ENCODE data around the gene ARFGEF2. TPM values are rescaled to one million over a fixed set of nuclear protein-coding genes. Genes with fewer than 3 reads are reported as not detected.
"Not testable (repeated sequence)": the region's sequence is repeated elsewhere in the genome, so short reads cannot be mapped to it uniquely, and the experiment has no call there.

Gene ARFGEF2
- total and polyA plus RNA-seq, 7 donors: 11.4 to 28.2 (median 23.8) TPM

GRCh38 chr20:49054056-49054643 lies 132.6 kb downstream of the ARFGEF2 start:
- H3K9me3 ChIP-seq: no peaks in the 10 kb centered on the region
- no peak for TF ChIP-seq POLR2AphosphoS5 (IDR thresholded peaks at IDR 0.05)
- no peak for TF ChIP-seq POLR2A (IDR thresholded peaks at IDR 0.05)
- no peak for TF ChIP-seq EP300 (IDR thresholded peaks at IDR 0.05)
- TF ChIP-seq CTCF (IDR thresholded peaks at IDR 0.05): no peak
- intact Hi-C loops (cut with DNase I): no loop called here
- no peak for DNase-seq
- WGBS, 2 donors: 85 to 86% methylated on average over 4 of the region's 4 CpGs
- H3K27ac ChIP-seq: no peak overlapping the region
- H3K4me3 ChIP-seq: no peak overlapping the region
- H3K27me3 ChIP-seq: no peaks in the 10 kb centered on the region
- H3K36me3 ChIP-seq: peaks cover 0 to 15% (median 0%) of the 10 kb centered on the region in 4 donors
- H3K4me1 ChIP-seq: peaks cover 0 to 5% (median 0%) of the 10 kb centered on the region in 4 donors

- Histone ChIP-seq H3K4me1 (no peaks in the 10 kb centered on the region), H3K27ac (no peak overlapping the region), H3K27me3 (no peaks in the 10 kb centered on the region), H3K4me3 (no peak overlapping the region), H3K36me3 (peaks cover 9 to 85% (median 27%) of the 10 kb centered on the region in 4 donors), H3K9me3 (no peaks in the 10 kb centered on the region)
- DNase-seq: no peak
- TF ChIP-seq POLR2AphosphoS5 (IDR thresholded peaks at IDR 0.05) (no peak), EP300 (IDR thresholded peaks at IDR 0.05) (no peak), POLR2A (IDR thresholded peaks at IDR 0.05) (no peak), CTCF (IDR thresholded peaks at IDR 0.05) (no peak)
- intact Hi-C loops (cut with DNase I): no loop called here
- 78 to 81% methylated on average over 3 of the region's 3 CpGs for WGBS, 2 donors
Measured at GRCh38 chr20:49063279-49063678, 141.8 kb downstream of the ARFGEF2 start.

- no peaks in the 10 kb centered on the region for H3K9me3 ChIP-seq
- intact Hi-C loops (cut with DNase I): no loop called here
- H3K27me3 ChIP-seq: no peaks in the 10 kb centered on the region
- no peak overlapping the region for H3K27ac ChIP-seq
- H3K4me1 ChIP-seq: no peaks in the 10 kb centered on the region
- TF ChIP-seq POLR2A (IDR thresholded peaks at IDR 0.05) (no peak), EP300 (IDR thresholded peaks at IDR 0.05) (no peak), POLR2AphosphoS5 (IDR thresholded peaks at IDR 0.05) (no peak), CTCF (IDR thresholded peaks at IDR 0.05) (no peak)
- 84 to 86% methylated on average over 2 of the region's 2 CpGs for WGBS, 2 donors
- H3K36me3 ChIP-seq: peaks cover 15 to 99% (median 54%) of the 10 kb centered on the region in 4 donors
- DNase-seq: no peak
- no peak overlapping the region for H3K4me3 ChIP-seq
Measured at GRCh38 chr20:49074521-49074920, 153.0 kb downstream of the ARFGEF2 start.

DNA sequence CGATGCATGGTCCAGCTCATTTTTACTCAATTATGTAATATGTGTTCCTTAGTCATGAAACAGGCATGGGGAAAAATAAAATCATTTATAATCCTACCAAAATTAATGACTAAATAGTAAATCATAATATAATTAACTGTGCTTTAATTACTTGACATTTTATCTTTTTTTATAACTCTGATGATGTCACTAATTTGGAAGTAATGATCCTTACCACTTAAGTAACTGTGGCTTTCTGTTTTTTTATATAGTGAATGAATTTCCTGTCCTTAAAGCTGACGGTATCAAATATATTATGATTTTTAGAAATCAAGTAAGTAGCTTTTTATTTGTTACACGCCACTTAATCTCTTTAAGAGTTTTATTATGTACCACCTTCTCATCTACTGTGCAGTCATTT lies 156.8 kb downstream of the ARFGEF2 start:
- intact Hi-C loops (cut with DNase I): no loop called here
- TF ChIP-seq POLR2A (IDR thresholded peaks at IDR 0.05) (no peak), CTCF (IDR thresholded peaks at IDR 0.05) (no peak), EP300 (IDR thresholded peaks at IDR 0.05) (no peak), POLR2AphosphoS5 (IDR thresholded peaks at IDR 0.05) (no peak)
- peaks cover 17 to 98% (median 55%) of the 10 kb centered on the region in 4 donors for H3K36me3 ChIP-seq

GRCh38 chr20:49082295-49082694 lies 160.8 kb downstream of the ARFGEF2 start:
- H3K4me3 ChIP-seq; H3K27me3 ChIP-seq; DNase-seq; intact Hi-C loops (cut with DNase I); H3K27ac ChIP-seq; H3K9me3 ChIP-seq; H3K4me1 ChIP-seq: not testable (repeated sequence)
- WGBS, 2 donors: 93 to 95% methylated on average over 12 of the region's 12 CpGs
- peaks cover 17 to 98% (median 38%) of the 10 kb centered on the region in 4 donors for H3K36me3 ChIP-seq

More for the DNA sequence above, 156.8 kb downstream of the ARFGEF2 start:
- Histone ChIP-seq H3K27me3 (no peaks in the 10 kb centered on the region), H3K4me3 (no peak overlapping the region), H3K9me3 (no peaks in the 10 kb centered on the region), H3K27ac (no peak overlapping the region), H3K4me1 (no peaks in the 10 kb centered on the region)
- 94 to 97% methylated on average over 3 of the region's 3 CpGs for WGBS, 2 donors
- no peak for DNase-seq

Small RNA genes lying within 50 kb of the gene (small RNA-seq; reads per million reads assigned to genes)
- gene SNAP23P1: 0 reads per million in 3 donors

Other genes with a start within 250 kb of the ARFGEF2 start
- gene PREX1, start 93.7 kb upstream of the ARFGEF2 start, total RNA-seq: 10 to 100 TPM; 12.8 to 21.0 (median 17.3) TPM
- gene PREX1, start 93.7 kb upstream of the ARFGEF2 start, polyA plus RNA-seq: 10 to 100 TPM in 1 of 3 donors, 1 to 10 TPM in 2; 5.4 to 22.9 (median 6.7) TPM
- 10 to 100 TPM; 34.6 to 43.9 (median 39.5) TPM for gene CSE1L, start 124.6 kb downstream of the ARFGEF2 start, total RNA-seq
- 10 to 100 TPM; 10.2 to 30.4 (median 14.8) TPM for gene CSE1L, start 124.6 kb downstream of the ARFGEF2 start, polyA plus RNA-seq